Keratinocyte (primary cell): Measurements from ENCODE around the gene STON2. TPM values are rescaled to one million over a fixed set of nuclear protein-coding genes. Genes with fewer than 3 reads are reported as not detected.
A peak's percentile ranks its signal among the peaks of the same experiment; 100 is the strongest.

Experiments
- DNase-seq: peaks from one replicate; pipeline ENCODE4 v3.0.0-alpha.2; 2011; ENCODE audit warnings: low read depth, missing footprints, low spot score
- FAIRE-seq: peaks from 2 replicates; lab custom pipeline; 2011; peaks lifted over from hg19 to GRCh38; lab: Jason Lieb, UNC
- H2AFZ ChIP-seq: 2 replicates; pipeline ENCODE4 v1.6.0; 2012; ENCODE audit warnings: low read length, control low read depth, inconsistent platforms; ENCODE audit not compliant: control insufficient read depth
- H3K27ac ChIP-seq: 2 replicates; pipeline ENCODE4 v1.5.1; 2011; ENCODE audit warnings: low read length; ENCODE audit not compliant: control insufficient read depth, insufficient read depth
- H3K27me3 ChIP-seq: 3 replicates; pipeline ENCODE4 v1.6.0; 2011; ENCODE audit warnings: low read length; ENCODE audit not compliant: control insufficient read depth, insufficient read depth; ENCODE audit errors: extremely low read depth
- H3K36me3 ChIP-seq, 2 experiments: 2 replicates in 1 of 2; 3 replicates in 1 of 2; pipeline ENCODE4 v1.5.1; 2011; ENCODE audit warnings: low read length in 2 of 2, mild to moderate bottlenecking in 1 of 2; ENCODE audit not compliant: control insufficient read depth in 2 of 2, insufficient read depth in 2 of 2; ENCODE audit errors: extremely low read depth in 1 of 2
- H3K4me1 ChIP-seq: 3 replicates; pipeline ENCODE4 v1.5.1; 2011; ENCODE audit warnings: low read length; ENCODE audit not compliant: control insufficient read depth, insufficient read depth; ENCODE audit errors: extremely low read depth
- H3K4me2 ChIP-seq: 3 replicates; pipeline ENCODE4 v1.6.0; 2011; ENCODE audit warnings: low read depth, low read length; ENCODE audit not compliant: control insufficient read depth, insufficient read depth; ENCODE audit errors: extremely low read depth
- H3K4me3 ChIP-seq, 3 experiments: fragments of 200-600 bp in 1 of 3; sonication (generic) in 1 of 3; 2 replicates in 2 of 3; 3 replicates in 1 of 3; pipeline ENCODE4 v1.5.1; 2011 to 2016; ENCODE audit warnings: low read length in 3 of 3, mild to moderate bottlenecking in 3 of 3, control low read depth in 2 of 3, inconsistent platforms in 1 of 3, low read depth in 1 of 3, mixed read lengths in 1 of 3, mixed run types in 1 of 3, moderate library complexity in 1 of 3; ENCODE audit not compliant: control insufficient read depth in 2 of 3, insufficient read depth in 2 of 3; ENCODE audit errors: extremely low read depth in 1 of 3
- H3K79me2 ChIP-seq: 2 replicates; pipeline ENCODE4 v1.6.0; 2012; ENCODE audit warnings: low read length; ENCODE audit not compliant: control insufficient read depth, insufficient read depth
- H3K9ac ChIP-seq: 3 replicates; pipeline ENCODE4 v1.6.0; 2011; ENCODE audit warnings: low read length; ENCODE audit not compliant: control insufficient read depth, insufficient read depth; ENCODE audit errors: extremely low read depth
- H3K9me1 ChIP-seq: 3 replicates; pipeline ENCODE4 v1.6.0; 2011; ENCODE audit warnings: low read length; ENCODE audit not compliant: control insufficient read depth, insufficient read depth; ENCODE audit errors: extremely low read depth
- H3K9me3 ChIP-seq: 2 replicates; pipeline ENCODE4 v1.5.1; 2012; ENCODE audit warnings: low read depth, low read length; ENCODE audit not compliant: control insufficient read depth
- H4K20me1 ChIP-seq: 3 replicates; pipeline ENCODE4 v1.6.0; 2011; ENCODE audit warnings: low read length; ENCODE audit not compliant: control insufficient read depth, insufficient read depth; ENCODE audit errors: extremely low read depth
- EZH2 ChIP-seq: IDR thresholded peaks from one replicate; pipeline ENCODE4 v1.6.1; 2012; ENCODE audit warnings: inconsistent platforms, mild to moderate bottlenecking, low read length, moderate library complexity
- dilution Hi-C: fragments of 300-500 bp; cut with MboI; formaldehyde crosslinking; loops from one replicate; pipeline ENCODE4 v1.7.0; 2020; ENCODE audit warnings: low sequenced_read_pairs; ENCODE audit not compliant: extremely low pct_ligation_motif_present
- polyA plus RNA-seq, 5 experiments: library from polyadenylated mRNA; depleted of rRNA in 3 of 5; stranded (reverse) in 3 of 5; stranded (forward) in 1 of 5; unstranded in 1 of 5; fragments of >200 nt; gene quantifications; 1 replicate in 1 of 5; 2 replicates in 3 of 5; 3 replicates in 1 of 5; pipeline versions ENCODE4 v1.2.1 to v1.2.3, GENCODE V29; 2011 to 2012; ENCODE audit warnings: missing spikeins in 2 of 5, low read depth in 1 of 5, low replicate concordance in 1 of 5
- TF ChIP-seq, protein P1 (sequence below), 3 experiments: IDR thresholded peaks in 1 of 3; conservative IDR thresholded peaks in 1 of 3; optimal IDR thresholded peaks in 1 of 3; 2 replicates in 2 of 3; 3 replicates in 1 of 3; pipeline versions ENCODE3 to v1.5.1; 2011; ENCODE audit warnings: low read length in 3 of 3, mild to moderate bottlenecking in 3 of 3, moderate library complexity in 2 of 3, control low read depth in 1 of 3, inconsistent platforms in 1 of 3; ENCODE audit not compliant: insufficient read depth in 2 of 3; ENCODE audit errors: extremely low read depth in 1 of 3

The STON2 gene
- polyA plus RNA-seq, 1 donor (not counting 4 experiments of a cell fraction or from before 2014, with no cell fraction given): 82.3 TPM

DNA sequence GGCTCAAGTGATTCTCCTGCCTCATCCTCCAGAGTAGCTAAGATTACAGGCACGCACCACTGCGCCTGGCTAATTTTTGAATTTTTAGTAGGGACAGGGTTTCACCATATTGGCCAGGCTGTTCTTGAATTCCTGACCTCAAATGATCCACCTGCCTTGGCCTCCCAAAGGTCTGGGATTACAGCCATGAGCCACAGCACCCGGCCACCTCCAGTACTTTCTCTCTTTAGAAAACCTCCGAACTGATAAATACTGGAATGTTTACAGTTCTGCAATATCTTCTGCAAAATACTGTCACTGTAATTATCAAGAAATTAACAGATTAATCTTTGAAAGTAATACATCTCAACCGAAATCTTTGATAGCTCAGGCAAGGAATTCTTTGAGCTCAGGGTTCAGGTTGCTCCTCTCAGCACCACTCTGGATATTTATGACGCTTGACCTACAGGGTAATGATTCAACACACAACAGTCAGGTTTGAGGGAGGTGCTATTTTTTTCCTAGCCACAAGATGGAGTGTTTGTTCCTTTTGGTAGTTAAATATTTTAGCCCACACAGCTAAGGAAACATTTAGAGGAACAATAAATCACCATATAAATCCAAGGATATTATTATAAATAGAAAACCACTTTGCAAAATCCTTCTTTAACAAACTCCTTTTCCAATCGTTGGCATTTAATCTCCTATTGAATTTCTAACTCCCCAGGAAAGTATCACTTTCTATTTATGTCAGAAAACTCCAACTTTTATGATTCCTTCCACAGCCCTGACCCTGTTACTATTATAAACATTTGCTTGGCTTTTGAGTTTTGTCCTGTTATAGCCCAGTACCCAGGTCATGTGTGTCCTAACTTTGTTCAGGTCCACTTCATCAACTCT is 130.8 kb downstream of the STON2 start:
- Histone ChIP-seq H3K36me3 (peaks cover 17 to 30% of the 10 kb centered on the region in 2 experiments), H3K4me2 (no peak overlapping the region), H3K9ac (no peak overlapping the region), H2AFZ (no peak overlapping the region), H3K27ac (peak overlapping the region; percentile 7), H3K4me3 (no peak overlapping the region), H3K9me3 (no peaks in the 10 kb centered on the region), H3K27me3 (no peaks in the 10 kb centered on the region), H3K9me1 (no peaks in the 10 kb centered on the region), H3K79me2 (peaks cover 35% of the 10 kb centered on the region), H4K20me1 (peaks cover 3% of the 10 kb centered on the region), H3K4me1 (peaks cover 26% of the 10 kb centered on the region)
- DNase-seq (no peak), FAIRE-seq (peak; percentile 77)
- no peak for TF ChIP-seq EZH2
- TF ChIP-seq, protein P1, sequence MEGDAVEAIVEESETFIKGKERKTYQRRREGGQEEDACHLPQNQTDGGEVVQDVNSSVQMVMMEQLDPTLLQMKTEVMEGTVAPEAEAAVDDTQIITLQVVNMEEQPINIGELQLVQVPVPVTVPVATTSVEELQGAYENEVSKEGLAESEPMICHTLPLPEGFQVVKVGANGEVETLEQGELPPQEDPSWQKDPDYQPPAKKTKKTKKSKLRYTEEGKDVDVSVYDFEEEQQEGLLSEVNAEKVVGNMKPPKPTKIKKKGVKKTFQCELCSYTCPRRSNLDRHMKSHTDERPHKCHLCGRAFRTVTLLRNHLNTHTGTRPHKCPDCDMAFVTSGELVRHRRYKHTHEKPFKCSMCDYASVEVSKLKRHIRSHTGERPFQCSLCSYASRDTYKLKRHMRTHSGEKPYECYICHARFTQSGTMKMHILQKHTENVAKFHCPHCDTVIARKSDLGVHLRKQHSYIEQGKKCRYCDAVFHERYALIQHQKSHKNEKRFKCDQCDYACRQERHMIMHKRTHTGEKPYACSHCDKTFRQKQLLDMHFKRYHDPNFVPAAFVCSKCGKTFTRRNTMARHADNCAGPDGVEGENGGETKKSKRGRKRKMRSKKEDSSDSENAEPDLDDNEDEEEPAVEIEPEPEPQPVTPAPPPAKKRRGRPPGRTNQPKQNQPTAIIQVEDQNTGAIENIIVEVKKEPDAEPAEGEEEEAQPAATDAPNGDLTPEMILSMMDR (optimal IDR thresholded peaks at IDR 0.05 in 1 of 3, IDR thresholded peaks at IDR 0.05 in 1 of 3, conservative IDR thresholded peaks at IDR 0.05 in 1 of 3; ENCODE audit: extremely low read depth in 1 of 3, insufficient read depth in 2 of 3, low read length in 3 of 3): peak; percentile 36 to 71 (median 63)
- dilution Hi-C loops: no loop called here

DNA sequence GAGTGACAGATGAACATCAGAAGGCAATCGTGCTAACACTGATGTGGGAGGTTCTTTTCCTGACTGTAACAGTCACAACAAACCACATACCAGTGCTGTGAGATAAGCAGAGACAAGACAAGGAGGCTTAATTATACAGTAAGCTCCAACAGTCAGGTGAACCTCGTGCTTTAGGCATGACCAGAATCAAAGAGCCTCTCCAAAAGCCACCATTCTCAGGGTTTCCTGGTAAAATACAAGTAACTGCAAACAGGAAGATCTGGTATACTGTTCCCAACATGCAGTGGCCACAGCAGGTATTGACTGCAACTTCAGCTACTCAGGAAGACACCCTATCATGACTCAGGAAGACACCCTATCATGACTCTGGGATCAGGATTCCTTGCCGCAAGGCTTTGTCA is 132.1 kb downstream of the STON2 start:
- DNase-seq (no peak), FAIRE-seq (peak; percentile 83)
- Histone ChIP-seq H2AFZ (no peak overlapping the region), H3K4me3 (no peak overlapping the region), H3K36me3 (peaks cover 14 to 30% of the 10 kb centered on the region in 2 experiments), H3K9me3 (no peaks in the 10 kb centered on the region), H3K79me2 (peaks cover 22% of the 10 kb centered on the region), H3K27me3 (no peaks in the 10 kb centered on the region), H3K4me1 (peaks cover 16% of the 10 kb centered on the region), H3K4me2 (no peak overlapping the region), H3K27ac (peak overlapping the region; percentile 44), H4K20me1 (no peaks in the 10 kb centered on the region), H3K9me1 (no peaks in the 10 kb centered on the region), H3K9ac (no peak overlapping the region)
- TF ChIP-seq, protein P1 (optimal IDR thresholded peaks at IDR 0.05 in 1 of 3, IDR thresholded peaks at IDR 0.05 in 1 of 3, conservative IDR thresholded peaks at IDR 0.05 in 1 of 3; ENCODE audit: extremely low read depth in 1 of 3, insufficient read depth in 2 of 3, low read length in 3 of 3): peak in 2 of 3 experiments; percentile 23 to 38
- TF ChIP-seq EZH2: no peak
- dilution Hi-C loops: no loop called here
